Prostate gland (tissue), 2 donors: ENCODE measurements around the gene ULK3.

Experiments used
- POLR2A ChIP-seq: fragments of 450-650 bp; IDR thresholded peaks from one replicate; pipeline ENCODE4 v1.6.1; 2016; ENCODE audit warnings: antibody characterized with exemption, mild to moderate bottlenecking
- POLR2AphosphoS5 ChIP-seq: sonication (generic); formaldehyde crosslinking; IDR thresholded peaks from one replicate; pipeline ENCODE4 v1.6.1; 2017; ENCODE audit warnings: antibody characterized with exemption
- TF ChIP-seq, protein P1 (sequence below), 4 experiments: fragments of 200-600 bp in 2 of 4; fragments of 450-650 bp in 2 of 4; sonication (generic) in 2 of 4; IDR thresholded peaks; 1 replicate in 3 of 4; 2 replicates in 1 of 4; pipeline ENCODE4 v1.5.1; 2016 to 2019; ENCODE audit warnings: antibody characterized with exemption in 4 of 4, mild to moderate bottlenecking in 2 of 4, moderate library complexity in 2 of 4

GRCh38 chr15:74808840-74809229, 34.1 kb downstream of the ULK3 start:
- TF ChIP-seq, protein P1, sequence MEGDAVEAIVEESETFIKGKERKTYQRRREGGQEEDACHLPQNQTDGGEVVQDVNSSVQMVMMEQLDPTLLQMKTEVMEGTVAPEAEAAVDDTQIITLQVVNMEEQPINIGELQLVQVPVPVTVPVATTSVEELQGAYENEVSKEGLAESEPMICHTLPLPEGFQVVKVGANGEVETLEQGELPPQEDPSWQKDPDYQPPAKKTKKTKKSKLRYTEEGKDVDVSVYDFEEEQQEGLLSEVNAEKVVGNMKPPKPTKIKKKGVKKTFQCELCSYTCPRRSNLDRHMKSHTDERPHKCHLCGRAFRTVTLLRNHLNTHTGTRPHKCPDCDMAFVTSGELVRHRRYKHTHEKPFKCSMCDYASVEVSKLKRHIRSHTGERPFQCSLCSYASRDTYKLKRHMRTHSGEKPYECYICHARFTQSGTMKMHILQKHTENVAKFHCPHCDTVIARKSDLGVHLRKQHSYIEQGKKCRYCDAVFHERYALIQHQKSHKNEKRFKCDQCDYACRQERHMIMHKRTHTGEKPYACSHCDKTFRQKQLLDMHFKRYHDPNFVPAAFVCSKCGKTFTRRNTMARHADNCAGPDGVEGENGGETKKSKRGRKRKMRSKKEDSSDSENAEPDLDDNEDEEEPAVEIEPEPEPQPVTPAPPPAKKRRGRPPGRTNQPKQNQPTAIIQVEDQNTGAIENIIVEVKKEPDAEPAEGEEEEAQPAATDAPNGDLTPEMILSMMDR (IDR thresholded peaks at IDR 0.05) = no peak
- TF ChIP-seq POLR2A = no peak
- no peak for TF ChIP-seq POLR2AphosphoS5
